PFSK-1 (cell line): ENCODE results near the gene CLDN6.

Experiments
- FOXP2 ChIP-seq: optimal IDR thresholded peaks from 2 replicates; pipeline ENCODE3; 2011; ENCODE audit warnings: borderline replicate concordance, control low read depth, inconsistent platforms; ENCODE audit not compliant: insufficient read depth; ENCODE audit errors: extremely low read length, extremely low read depth
- POLR2AphosphoS5 ChIP-seq: IDR thresholded peaks from 2 replicates; pipeline ENCODE4 v1.6.1; 2012; ENCODE audit warnings: low read depth, mild to moderate bottlenecking, control low read depth, low read length, moderate library complexity
- SIN3A ChIP-seq: IDR thresholded peaks from 2 replicates; pipeline ENCODE4 v1.6.1; 2012; ENCODE audit warnings: mild to moderate bottlenecking, low read length, moderate library complexity, borderline replicate concordance; ENCODE audit not compliant: insufficient read depth
- TAF1 ChIP-seq: IDR thresholded peaks from 2 replicates; pipeline ENCODE4 v1.6.1; 2012; ENCODE audit warnings: low read length, control low read depth, borderline replicate concordance; ENCODE audit not compliant: insufficient read depth
- TF ChIP-seq, protein P1 (sequence below), 2 experiments: IDR thresholded peaks; 2 replicates each; pipeline versions ENCODE4 v1.6.1 to v1.8.0; 2011 to 2012; ENCODE audit warnings: low read depth in 2 of 2, low read length in 2 of 2, control low read depth in 1 of 2, inconsistent platforms in 1 of 2, mild to moderate bottlenecking in 1 of 2, moderate library complexity in 1 of 2; ENCODE audit not compliant: insufficient read depth in 1 of 2

The CLDN6 gene

GRCh38 chr16:2966808-2967191 lies 51.2 kb downstream of the CLDN6 start:
- TF ChIP-seq TAF1: no peak
- TF ChIP-seq SIN3A: no peak
- TF ChIP-seq, protein P1, sequence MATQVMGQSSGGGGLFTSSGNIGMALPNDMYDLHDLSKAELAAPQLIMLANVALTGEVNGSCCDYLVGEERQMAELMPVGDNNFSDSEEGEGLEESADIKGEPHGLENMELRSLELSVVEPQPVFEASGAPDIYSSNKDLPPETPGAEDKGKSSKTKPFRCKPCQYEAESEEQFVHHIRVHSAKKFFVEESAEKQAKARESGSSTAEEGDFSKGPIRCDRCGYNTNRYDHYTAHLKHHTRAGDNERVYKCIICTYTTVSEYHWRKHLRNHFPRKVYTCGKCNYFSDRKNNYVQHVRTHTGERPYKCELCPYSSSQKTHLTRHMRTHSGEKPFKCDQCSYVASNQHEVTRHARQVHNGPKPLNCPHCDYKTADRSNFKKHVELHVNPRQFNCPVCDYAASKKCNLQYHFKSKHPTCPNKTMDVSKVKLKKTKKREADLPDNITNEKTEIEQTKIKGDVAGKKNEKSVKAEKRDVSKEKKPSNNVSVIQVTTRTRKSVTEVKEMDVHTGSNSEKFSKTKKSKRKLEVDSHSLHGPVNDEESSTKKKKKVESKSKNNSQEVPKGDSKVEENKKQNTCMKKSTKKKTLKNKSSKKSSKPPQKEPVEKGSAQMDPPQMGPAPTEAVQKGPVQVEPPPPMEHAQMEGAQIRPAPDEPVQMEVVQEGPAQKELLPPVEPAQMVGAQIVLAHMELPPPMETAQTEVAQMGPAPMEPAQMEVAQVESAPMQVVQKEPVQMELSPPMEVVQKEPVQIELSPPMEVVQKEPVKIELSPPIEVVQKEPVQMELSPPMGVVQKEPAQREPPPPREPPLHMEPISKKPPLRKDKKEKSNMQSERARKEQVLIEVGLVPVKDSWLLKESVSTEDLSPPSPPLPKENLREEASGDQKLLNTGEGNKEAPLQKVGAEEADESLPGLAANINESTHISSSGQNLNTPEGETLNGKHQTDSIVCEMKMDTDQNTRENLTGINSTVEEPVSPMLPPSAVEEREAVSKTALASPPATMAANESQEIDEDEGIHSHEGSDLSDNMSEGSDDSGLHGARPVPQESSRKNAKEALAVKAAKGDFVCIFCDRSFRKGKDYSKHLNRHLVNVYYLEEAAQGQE (IDR thresholded peaks at IDR 0.05; ENCODE audit: insufficient read depth in 1 of 2, low read depth in 2 of 2, low read length in 2 of 2): no peak
- TF ChIP-seq FOXP2: no peak
- TF ChIP-seq POLR2AphosphoS5: no peak

DNA sequence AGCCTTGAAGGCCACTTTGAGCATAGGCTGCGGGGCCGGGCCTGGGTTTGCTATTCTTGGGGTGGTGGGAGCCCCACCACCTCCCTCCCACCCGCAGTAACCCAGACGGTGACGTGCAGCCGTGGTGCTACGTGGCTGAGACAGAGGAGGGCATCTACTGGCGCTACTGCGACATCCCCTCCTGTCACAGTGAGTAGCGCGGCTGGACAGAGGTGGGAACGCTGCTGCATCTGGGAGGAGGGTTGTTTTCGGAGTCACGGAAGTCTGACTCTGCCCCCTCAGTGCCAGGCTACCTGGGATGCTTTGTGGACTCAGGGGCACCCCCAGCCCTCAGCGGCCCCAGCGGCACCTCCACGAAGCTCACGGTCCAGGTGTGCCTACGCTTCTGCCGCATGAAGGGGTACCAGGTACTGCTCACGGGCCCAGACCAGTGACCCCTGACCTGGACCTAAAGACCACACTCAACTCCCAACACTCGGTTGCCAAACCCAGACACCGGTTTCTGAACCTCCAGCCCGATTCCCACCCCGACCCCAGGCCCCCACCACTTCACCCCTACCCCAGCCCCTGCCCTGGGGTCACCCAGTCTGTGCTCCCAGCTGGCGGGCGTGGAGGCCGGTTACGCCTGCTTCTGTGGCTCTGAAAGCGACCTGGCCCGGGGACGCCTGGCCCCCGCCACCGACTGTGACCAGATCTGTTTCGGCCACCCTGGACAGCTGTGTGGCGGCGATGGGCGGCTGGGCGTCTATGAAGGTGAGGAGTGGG lies 51.8 kb downstream of the CLDN6 start:
- TF ChIP-seq POLR2AphosphoS5 (no peak), FOXP2 (no peak), SIN3A (no peak), TAF1 (no peak)
- TF ChIP-seq, protein P1 (IDR thresholded peaks at IDR 0.05; ENCODE audit: insufficient read depth in 1 of 2, low read depth in 2 of 2, low read length in 2 of 2): no peak
